Astrocyte (in vitro differentiated cells and primary cell): ENCODE results near the gene SHB. TPM values are rescaled to one million over a fixed set of nuclear protein-coding genes. Genes with fewer than 3 reads are reported as not detected.

Experiments used
- DNase-seq: peaks from one replicate; pipeline ENCODE4 v3.0.0-alpha.2; 2010; ENCODE audit warnings: low read depth
- FAIRE-seq: peaks from 2 replicates; lab custom pipeline; 2011; peaks lifted over from hg19 to GRCh38; lab: Jason Lieb, UNC
- H2AFZ ChIP-seq: 2 replicates; pipeline ENCODE4 v1.6.0; 2012; ENCODE audit warnings: low read depth, low read length, inconsistent platforms
- H3K27ac ChIP-seq: 2 replicates; pipeline ENCODE4 v1.5.1; 2011; ENCODE audit warnings: low read depth, low read length, inconsistent platforms
- H3K27me3 ChIP-seq: 2 replicates; pipeline ENCODE4 v1.6.0; 2011; ENCODE audit warnings: low read length, inconsistent platforms; ENCODE audit not compliant: insufficient read depth
- H3K36me3 ChIP-seq: 2 replicates; pipeline ENCODE4 v1.5.1; 2011; ENCODE audit warnings: low read length, inconsistent platforms; ENCODE audit not compliant: insufficient read depth
- H3K4me1 ChIP-seq: 2 replicates; pipeline ENCODE4 v1.5.1; 2011; ENCODE audit warnings: low read length, inconsistent platforms; ENCODE audit not compliant: insufficient read depth
- H3K4me2 ChIP-seq: 2 replicates; pipeline ENCODE4 v1.6.0; 2012; ENCODE audit warnings: low read length, inconsistent platforms
- H3K4me3 ChIP-seq: 2 replicates; pipeline ENCODE4 v1.5.1; 2011; ENCODE audit warnings: low read depth, mild to moderate bottlenecking, low read length, inconsistent platforms; ENCODE audit not compliant: insufficient read depth
- H3K79me2 ChIP-seq: 2 replicates; pipeline ENCODE4 v1.6.0; 2012; ENCODE audit warnings: mild to moderate bottlenecking, low read length, inconsistent platforms; ENCODE audit not compliant: insufficient read depth
- H3K9ac ChIP-seq: 2 replicates; pipeline ENCODE4 v1.6.0; 2012; ENCODE audit warnings: mild to moderate bottlenecking, low read length, inconsistent platforms
- H3K9me3 ChIP-seq: 2 replicates; pipeline ENCODE4 v1.5.1; 2012; ENCODE audit warnings: low read depth, mild to moderate bottlenecking, low read length, inconsistent platforms; ENCODE audit not compliant: insufficient read depth
- H4K20me1 ChIP-seq: 2 replicates; pipeline ENCODE4 v1.6.0; 2012; ENCODE audit warnings: low read length, inconsistent platforms; ENCODE audit not compliant: insufficient read depth
- H3K27ac Mint-ChIP-seq: one replicate; pipeline ENCODE4 v1.8.0; 2021; ENCODE audit warnings: mild to moderate bottlenecking, mixed read lengths; ENCODE audit not compliant: unreplicated experiment
- H3K27me3 Mint-ChIP-seq: one replicate; pipeline ENCODE4 v1.8.0; 2021; ENCODE audit warnings: low read depth, mixed read lengths; ENCODE audit not compliant: unreplicated experiment
- H3K36me3 Mint-ChIP-seq: one replicate; pipeline ENCODE4 v1.8.0; 2021; ENCODE audit warnings: low read depth, mixed read lengths; ENCODE audit not compliant: unreplicated experiment
- H3K4me1 Mint-ChIP-seq: one replicate; pipeline ENCODE4 v1.8.0; 2021; ENCODE audit warnings: low read depth, mixed read lengths; ENCODE audit not compliant: unreplicated experiment
- H3K4me3 Mint-ChIP-seq: one replicate; pipeline ENCODE4 v1.8.0; 2021; ENCODE audit warnings: mild to moderate bottlenecking, moderate library complexity, mixed read lengths; ENCODE audit not compliant: unreplicated experiment
- H3K9me3 Mint-ChIP-seq: one replicate; pipeline ENCODE4 v1.8.0; 2021; ENCODE audit warnings: mild to moderate bottlenecking, mixed read lengths; ENCODE audit not compliant: unreplicated experiment
- EZH2 ChIP-seq: IDR thresholded peaks from 2 replicates; pipeline ENCODE4 v1.6.1; 2012; ENCODE audit warnings: mild to moderate bottlenecking, low read length, inconsistent platforms; ENCODE audit not compliant: insufficient read depth
- total RNA-seq: library from RNA; stranded (reverse); gene quantifications from 2 replicates; pipeline ENCODE4 v1.2.1, GENCODE V29; 2021
- TF ChIP-seq, protein P1 (sequence below): IDR thresholded peaks from 2 replicates; pipeline ENCODE4 v1.5.1; 2011; ENCODE audit warnings: low read depth, mild to moderate bottlenecking, inconsistent platforms, low read length, moderate library complexity; ENCODE audit not compliant: insufficient read depth

Gene SHB
- total RNA-seq, 1 donor from 2014 or later = 53.4 TPM

DNA sequence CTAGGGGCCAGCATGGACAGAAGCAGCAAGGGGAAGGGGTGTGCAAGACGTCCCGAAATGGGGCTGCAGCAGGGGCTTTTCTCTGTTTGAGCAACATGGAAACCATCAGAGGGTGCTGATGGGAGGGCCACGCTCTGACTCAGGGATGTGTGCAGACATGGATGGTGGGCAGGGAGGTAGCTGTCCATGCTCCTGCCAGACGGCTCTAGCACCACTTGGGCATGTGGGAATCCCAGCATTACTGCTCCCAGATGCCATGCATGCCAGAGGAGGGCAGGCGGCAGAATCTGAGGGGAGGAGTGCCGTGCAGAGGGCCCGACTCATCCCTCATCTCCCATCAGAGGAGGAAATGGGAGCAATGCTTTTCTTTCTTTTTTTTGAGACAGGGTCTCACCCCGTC is 119.5 kb downstream of the SHB start:
- H3K9ac ChIP-seq = no peak overlapping the region
- TF ChIP-seq, protein P1, sequence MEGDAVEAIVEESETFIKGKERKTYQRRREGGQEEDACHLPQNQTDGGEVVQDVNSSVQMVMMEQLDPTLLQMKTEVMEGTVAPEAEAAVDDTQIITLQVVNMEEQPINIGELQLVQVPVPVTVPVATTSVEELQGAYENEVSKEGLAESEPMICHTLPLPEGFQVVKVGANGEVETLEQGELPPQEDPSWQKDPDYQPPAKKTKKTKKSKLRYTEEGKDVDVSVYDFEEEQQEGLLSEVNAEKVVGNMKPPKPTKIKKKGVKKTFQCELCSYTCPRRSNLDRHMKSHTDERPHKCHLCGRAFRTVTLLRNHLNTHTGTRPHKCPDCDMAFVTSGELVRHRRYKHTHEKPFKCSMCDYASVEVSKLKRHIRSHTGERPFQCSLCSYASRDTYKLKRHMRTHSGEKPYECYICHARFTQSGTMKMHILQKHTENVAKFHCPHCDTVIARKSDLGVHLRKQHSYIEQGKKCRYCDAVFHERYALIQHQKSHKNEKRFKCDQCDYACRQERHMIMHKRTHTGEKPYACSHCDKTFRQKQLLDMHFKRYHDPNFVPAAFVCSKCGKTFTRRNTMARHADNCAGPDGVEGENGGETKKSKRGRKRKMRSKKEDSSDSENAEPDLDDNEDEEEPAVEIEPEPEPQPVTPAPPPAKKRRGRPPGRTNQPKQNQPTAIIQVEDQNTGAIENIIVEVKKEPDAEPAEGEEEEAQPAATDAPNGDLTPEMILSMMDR = no peak
- TF ChIP-seq EZH2 = no peak
- H4K20me1 ChIP-seq = no peaks in the 10 kb centered on the region
- H3K4me3 Mint-ChIP-seq = no peak overlapping the region
- peaks cover 50% of the 10 kb centered on the region for H3K36me3 Mint-ChIP-seq
- H3K9me3 ChIP-seq = no peaks in the 10 kb centered on the region
- peaks cover 12% of the 10 kb centered on the region for H3K36me3 ChIP-seq
- H3K9me3 Mint-ChIP-seq = no peaks in the 10 kb centered on the region
- H3K4me2 ChIP-seq = no peak overlapping the region
- H3K27me3 ChIP-seq = no peaks in the 10 kb centered on the region
- peaks cover 16% of the 10 kb centered on the region for H3K79me2 ChIP-seq
- no peak for DNase-seq
- no peak overlapping the region for H3K27ac Mint-ChIP-seq
- no peak for FAIRE-seq
- no peak overlapping the region for H3K27ac ChIP-seq
- no peak overlapping the region for H2AFZ ChIP-seq
- H3K4me1 ChIP-seq = peaks cover 48% of the 10 kb centered on the region
- H3K27me3 Mint-ChIP-seq = no peaks in the 10 kb centered on the region
- H3K4me3 ChIP-seq = no peak overlapping the region
- peaks cover 82% of the 10 kb centered on the region for H3K4me1 Mint-ChIP-seq

DNA sequence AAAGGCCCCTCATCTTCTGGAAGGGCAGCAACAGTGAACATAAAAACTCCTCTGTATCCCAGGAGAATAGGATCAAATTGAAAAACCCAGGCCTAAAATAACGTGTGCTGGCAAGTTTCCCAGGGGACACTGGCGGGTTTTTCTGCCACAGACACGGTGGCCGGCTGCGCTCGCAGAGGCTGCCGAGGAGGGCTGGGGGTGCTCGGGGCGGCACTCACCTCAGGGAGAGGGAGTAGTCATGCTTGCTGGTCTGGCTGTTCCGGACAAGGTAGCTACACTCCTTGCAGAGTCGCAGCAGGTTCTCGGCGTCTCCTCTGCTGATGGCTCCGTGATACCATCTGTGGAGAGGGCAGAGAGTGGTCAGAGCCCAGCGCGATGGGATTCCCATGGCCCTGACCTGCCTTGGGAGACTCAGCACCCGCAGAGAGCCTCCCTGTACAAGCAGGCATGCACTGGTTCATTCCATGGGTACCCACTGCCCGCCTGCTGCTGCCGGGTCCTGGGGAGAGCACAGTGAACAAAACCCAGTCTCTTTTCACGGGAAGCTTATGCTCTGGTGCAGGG is 120.5 kb downstream of the SHB start:
- Histone ChIP-seq H3K27ac (no peak overlapping the region), H3K79me2 (peaks cover 16% of the 10 kb centered on the region), H3K27me3 (no peaks in the 10 kb centered on the region), H3K9ac (no peak overlapping the region), H3K4me3 (no peak overlapping the region), H3K4me2 (no peak overlapping the region), H3K9me3 (no peaks in the 10 kb centered on the region), H3K36me3 (peaks cover 12% of the 10 kb centered on the region), H4K20me1 (no peaks in the 10 kb centered on the region), H2AFZ (no peak overlapping the region), H3K4me1 (peaks cover 48% of the 10 kb centered on the region)
- no peak for TF ChIP-seq EZH2
- TF ChIP-seq, protein P1 = no peak
- DNase-seq = no peak
- peak overlapping the region; percentile 40 for H3K4me3 Mint-ChIP-seq
- H3K27ac Mint-ChIP-seq = peak overlapping the region; percentile 4
- H3K4me1 Mint-ChIP-seq = peaks cover 78% of the 10 kb centered on the region
- H3K9me3 Mint-ChIP-seq = no peaks in the 10 kb centered on the region
- no peak for FAIRE-seq
- H3K27me3 Mint-ChIP-seq = no peaks in the 10 kb centered on the region
- H3K36me3 Mint-ChIP-seq = peaks cover 50% of the 10 kb centered on the region

DNA sequence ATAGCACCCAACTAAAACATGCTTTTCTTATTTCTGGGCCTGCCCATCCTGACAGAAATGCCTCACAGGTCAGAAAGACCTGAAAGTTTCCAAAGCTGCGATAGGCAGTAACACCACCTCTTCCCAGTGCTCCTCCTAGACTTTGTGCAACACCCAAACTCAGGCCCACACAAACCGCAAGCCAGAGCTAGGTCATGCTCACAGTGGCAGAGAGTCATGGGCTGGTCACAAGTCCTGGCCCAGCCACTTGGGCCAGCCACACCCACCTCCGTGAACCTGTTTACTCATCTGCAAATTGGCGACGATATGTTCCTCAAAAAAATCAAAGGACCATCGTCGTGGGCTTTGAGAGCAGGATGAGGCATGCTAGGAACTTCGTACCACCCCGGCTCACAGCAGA is 121.0 kb downstream of the SHB start:
- peaks cover 47% of the 10 kb centered on the region for H3K36me3 Mint-ChIP-seq
- FAIRE-seq = no peak
- Histone ChIP-seq H3K4me1 (peaks cover 48% of the 10 kb centered on the region), H3K9me3 (no peaks in the 10 kb centered on the region), H2AFZ (no peak overlapping the region), H3K36me3 (peaks cover 12% of the 10 kb centered on the region), H4K20me1 (no peaks in the 10 kb centered on the region), H3K27me3 (no peaks in the 10 kb centered on the region), H3K9ac (no peak overlapping the region), H3K4me3 (no peak overlapping the region), H3K27ac (no peak overlapping the region), H3K4me2 (no peak overlapping the region), H3K79me2 (peaks cover 11% of the 10 kb centered on the region)
- H3K9me3 Mint-ChIP-seq = no peaks in the 10 kb centered on the region
- peak overlapping the region; percentile 58 for H3K27ac Mint-ChIP-seq
- peak overlapping the region; percentile 40 for H3K4me3 Mint-ChIP-seq
- H3K27me3 Mint-ChIP-seq = no peaks in the 10 kb centered on the region
- DNase-seq = peak; percentile 62
- H3K4me1 Mint-ChIP-seq = peaks cover 78% of the 10 kb centered on the region
- no peak for TF ChIP-seq EZH2
- TF ChIP-seq, protein P1 = no peak
